Breast epithelium (tissue), 4 donors: Measurements from ENCODE around the gene APOO. TPM values are rescaled to one million over a fixed set of nuclear protein-coding genes. Genes with fewer than 3 reads are reported as not detected.
"Not testable (repeated sequence)": the region's sequence is repeated elsewhere in the genome, so short reads cannot be mapped to it uniquely, and the experiment has no call there.

Experiments used
- DNase-seq, 2 donors: peaks; one replicate each; pipeline ENCODE4 v3.0.0-alpha.2; 2019; ENCODE audit warnings: low spot score in 2 of 2
- H3K27ac ChIP-seq, 2 donors: fragments of 200-600 bp; sonication (generic) in 1 of 2; one replicate each; pipeline ENCODE4 v1.5.1; 2016 to 2019; ENCODE audit warnings: mild to moderate bottlenecking in 1 of 2
- H3K27me3 ChIP-seq, 2 donors: fragments of 200-600 bp; sonication (generic) in 1 of 2; one replicate each; pipeline versions ENCODE4 v1.5.1 to v1.6.0; 2017 to 2019; ENCODE audit warnings: control low read depth in 1 of 2, mild to moderate bottlenecking in 1 of 2
- H3K36me3 ChIP-seq: fragments of 200-600 bp; one replicate; pipeline ENCODE4 v1.5.1; 2019
- H3K4me1 ChIP-seq, 2 donors: fragments of 200-600 bp; sonication (generic); one replicate each; pipeline ENCODE4 v1.5.1; 2016 to 2019; ENCODE audit warnings: control low read depth in 1 of 2
- H3K4me3 ChIP-seq, 3 donors: fragments of 200-600 bp; sonication (generic); 1 replicate in 2 of 3; 2 replicates in 1 of 3; pipeline ENCODE4 v1.5.1; 2016 to 2019; ENCODE audit warnings: mild to moderate bottlenecking in 3 of 3, moderate library complexity in 2 of 3
- H3K9me3 ChIP-seq, 2 donors: fragments of 200-600 bp; sonication (generic) in 1 of 2; one replicate each; pipeline ENCODE4 v1.5.1; 2016 to 2019; ENCODE audit warnings: control low read depth in 1 of 2
- CTCF ChIP-seq, 3 donors: fragments of 450-650 bp; IDR thresholded peaks; one replicate each; pipeline ENCODE4 v1.5.1; 2016 to 2017; ENCODE audit warnings: antibody characterized with exemption in 3 of 3, mild to moderate bottlenecking in 3 of 3, moderate library complexity in 3 of 3
- POLR2A ChIP-seq: fragments of 450-650 bp; IDR thresholded peaks from one replicate; pipeline ENCODE4 v1.6.1; 2016; ENCODE audit warnings: antibody characterized with exemption, mild to moderate bottlenecking, moderate library complexity
- POLR2AphosphoS5 ChIP-seq, 3 donors: sonication (generic); formaldehyde crosslinking; IDR thresholded peaks; one replicate each; pipeline ENCODE4 v1.6.1; 2017; ENCODE audit warnings: antibody characterized with exemption in 3 of 3
- intact Hi-C: fragments of 100-400 bp; cut with DNase I; formaldehyde crosslinking; loops from one replicate; pipeline ENCODE4 v1.15.1; 2023; ENCODE audit warnings: low total_unique reads
- total RNA-seq, 3 donors: library from RNA; depleted of rRNA; stranded (reverse); fragments of >200 nt; gene quantifications; one replicate each; pipeline ENCODE4 v1.1.0, GENCODE V29; 2016

APOO gene
- total RNA-seq, 3 donors from 2014 or later, result 5.8 to 16.7 (median 16.1) TPM

GRCh38 chrX:23900220-23900797 lies 7.4 kb downstream of the APOO start:
- TF ChIP-seq POLR2AphosphoS5 (IDR thresholded peaks at IDR 0.05) (peak in 1 of 3 donors; percentile 31), CTCF (IDR thresholded peaks at IDR 0.05) (no peak)
- intact Hi-C loops, result loop anchor here (10.0 kb wide), 1 partner anchor 206 kb away; no protein-coding TSS in a partner anchor
- H3K4me3 ChIP-seq, result no peak overlapping the region
- no peaks in the 10 kb centered on the region for H3K4me1 ChIP-seq
- no peaks in the 10 kb centered on the region for H3K9me3 ChIP-seq
- H3K36me3 ChIP-seq, result no peaks in the 10 kb centered on the region
- peak overlapping the region; percentile 19 to 64 for H3K27ac ChIP-seq
- DNase-seq, result no peak
- H3K27me3 ChIP-seq, result peaks cover 0 to 16% of the 10 kb centered on the region in 2 donors

GRCh38 chrX:23898412-23898959 lies 9.3 kb downstream of the APOO start:
- H3K9me3 ChIP-seq, result no peaks in the 10 kb centered on the region
- TF ChIP-seq CTCF (IDR thresholded peaks at IDR 0.05), result no peak
- TF ChIP-seq POLR2AphosphoS5 (IDR thresholded peaks at IDR 0.05), result no peak
- TF ChIP-seq POLR2A, result no peak
- no peak overlapping the region for H3K27ac ChIP-seq
- no peak overlapping the region for H3K4me3 ChIP-seq
- intact Hi-C loops, result no loop called here
- H3K36me3 ChIP-seq, result no peaks in the 10 kb centered on the region
- DNase-seq, result no peak
- H3K27me3 ChIP-seq, result peaks cover 0 to 10% of the 10 kb centered on the region in 2 donors
- H3K4me1 ChIP-seq, result no peaks in the 10 kb centered on the region

GRCh38 chrX:23896981-23897380 lies 10.8 kb downstream of the APOO start:
- no peak overlapping the region for H3K27ac ChIP-seq
- TF ChIP-seq POLR2A, result no peak
- TF ChIP-seq CTCF (IDR thresholded peaks at IDR 0.05), result no peak
- no peaks in the 10 kb centered on the region for H3K9me3 ChIP-seq
- H3K27me3 ChIP-seq, result peaks cover 0 to 10% of the 10 kb centered on the region in 2 donors
- H3K4me3 ChIP-seq, result no peak overlapping the region
- H3K36me3 ChIP-seq, result no peaks in the 10 kb centered on the region
- H3K4me1 ChIP-seq, result no peaks in the 10 kb centered on the region
- DNase-seq, result no peak
- intact Hi-C loops, result no loop called here

- H3K36me3 ChIP-seq, H3K4me3 ChIP-seq, intact Hi-C loops, DNase-seq, H3K9me3 ChIP-seq, H3K27ac ChIP-seq, H3K4me1 ChIP-seq: not testable (repeated sequence)
- H3K27me3 ChIP-seq, result peaks cover 0 to 10% of the 10 kb centered on the region in 2 donors
Measured at GRCh38 chrX:23896539-23896938, 11.2 kb downstream of the APOO start.

- H3K4me3 ChIP-seq, DNase-seq, H3K27ac ChIP-seq, intact Hi-C loops, H3K9me3 ChIP-seq, H3K27me3 ChIP-seq, H3K4me1 ChIP-seq, H3K36me3 ChIP-seq: not testable (repeated sequence)
Measured at GRCh38 chrX:23894993-23895392, 12.7 kb downstream of the APOO start.

GRCh38 chrX:23890933-23891332 lies 16.8 kb downstream of the APOO start:
- no peaks in the 10 kb centered on the region for H3K36me3 ChIP-seq
- no peaks in the 10 kb centered on the region for H3K4me1 ChIP-seq
- H3K27me3 ChIP-seq, result peaks cover 0 to 21% of the 10 kb centered on the region in 2 donors
- no peak for DNase-seq
- H3K27ac ChIP-seq, result no peak overlapping the region
- H3K4me3 ChIP-seq, result no peak overlapping the region
- no peaks in the 10 kb centered on the region for H3K9me3 ChIP-seq
- intact Hi-C loops, result no loop called here
- TF ChIP-seq POLR2AphosphoS5 (IDR thresholded peaks at IDR 0.05) (no peak), POLR2A (no peak), CTCF (IDR thresholded peaks at IDR 0.05) (no peak)
